HEK293 (cell line): ENCODE results near the gene RBFOX1.

Source experiments
- ZFP3 ChIP-seq: fragments of 450-650 bp; formaldehyde crosslinking; IDR thresholded peaks from 2 replicates; pipeline ENCODE4 v1.5.1; 2016; ENCODE audit warnings: low read depth, missing biosample characterization, missing genetic modification characterization
- ZNF530 ChIP-seq: fragments of 450-650 bp; formaldehyde crosslinking; IDR thresholded peaks from 2 replicates; pipeline ENCODE4 v1.5.1; 2016; ENCODE audit warnings: low read depth, missing biosample characterization, missing genetic modification characterization
- ZNF776 ChIP-seq: fragments of 450-650 bp; formaldehyde crosslinking; IDR thresholded peaks from 2 replicates; pipeline ENCODE4 v1.5.0; 2017; ENCODE audit warnings: missing biosample characterization, missing genetic modification characterization, borderline replicate concordance
- TF ChIP-seq, protein P1 (sequence below): sonication (generic); formaldehyde crosslinking; IDR thresholded peaks from 2 replicates; pipeline ENCODE4 v1.8.1; 2022; ENCODE audit warnings: mild to moderate bottlenecking, moderate library complexity, missing genetic modification reagents
- TF ChIP-seq, protein P2 (sequence below): fragments of 450-650 bp; formaldehyde crosslinking; IDR thresholded peaks from 2 replicates; pipeline ENCODE4 v1.5.1; 2016; ENCODE audit warnings: missing biosample characterization, missing genetic modification characterization

DNA sequence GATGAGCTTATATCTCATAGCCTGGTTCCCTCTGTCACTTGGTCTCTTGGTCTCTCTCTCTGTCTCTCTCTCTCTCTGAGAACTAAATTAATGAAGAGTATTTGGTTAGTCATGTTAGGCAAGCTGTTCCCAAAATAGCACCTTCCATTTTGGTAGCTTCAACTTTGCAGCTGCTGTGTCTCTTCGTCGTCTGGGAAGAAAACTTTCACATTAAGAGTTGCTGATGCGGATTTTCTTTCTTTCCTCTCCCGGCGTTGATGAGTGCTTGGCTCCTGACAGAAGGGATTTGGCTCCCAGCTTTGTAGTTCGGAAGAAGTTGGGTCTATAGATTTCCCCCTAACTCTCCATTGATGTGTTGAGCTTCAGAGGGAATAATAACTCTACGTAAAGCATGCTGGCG, at the start of gene RBFOX1:
- TF ChIP-seq, protein P1, sequence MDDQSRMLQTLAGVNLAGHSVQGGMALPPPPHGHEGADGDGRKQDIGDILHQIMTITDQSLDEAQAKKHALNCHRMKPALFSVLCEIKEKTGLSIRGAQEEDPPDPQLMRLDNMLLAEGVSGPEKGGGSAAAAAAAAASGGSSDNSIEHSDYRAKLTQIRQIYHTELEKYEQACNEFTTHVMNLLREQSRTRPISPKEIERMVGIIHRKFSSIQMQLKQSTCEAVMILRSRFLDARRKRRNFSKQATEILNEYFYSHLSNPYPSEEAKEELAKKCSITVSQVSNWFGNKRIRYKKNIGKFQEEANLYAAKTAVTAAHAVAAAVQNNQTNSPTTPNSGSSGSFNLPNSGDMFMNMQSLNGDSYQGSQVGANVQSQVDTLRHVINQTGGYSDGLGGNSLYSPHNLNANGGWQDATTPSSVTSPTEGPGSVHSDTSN (CRISPR knock-in tag), result no peak
- TF ChIP-seq ZNF776 (tag by site-specific recombination) (no peak), ZFP3 (tag by site-specific recombination) (no peak), ZNF530 (tag by site-specific recombination) (no peak)
- TF ChIP-seq, protein P2, sequence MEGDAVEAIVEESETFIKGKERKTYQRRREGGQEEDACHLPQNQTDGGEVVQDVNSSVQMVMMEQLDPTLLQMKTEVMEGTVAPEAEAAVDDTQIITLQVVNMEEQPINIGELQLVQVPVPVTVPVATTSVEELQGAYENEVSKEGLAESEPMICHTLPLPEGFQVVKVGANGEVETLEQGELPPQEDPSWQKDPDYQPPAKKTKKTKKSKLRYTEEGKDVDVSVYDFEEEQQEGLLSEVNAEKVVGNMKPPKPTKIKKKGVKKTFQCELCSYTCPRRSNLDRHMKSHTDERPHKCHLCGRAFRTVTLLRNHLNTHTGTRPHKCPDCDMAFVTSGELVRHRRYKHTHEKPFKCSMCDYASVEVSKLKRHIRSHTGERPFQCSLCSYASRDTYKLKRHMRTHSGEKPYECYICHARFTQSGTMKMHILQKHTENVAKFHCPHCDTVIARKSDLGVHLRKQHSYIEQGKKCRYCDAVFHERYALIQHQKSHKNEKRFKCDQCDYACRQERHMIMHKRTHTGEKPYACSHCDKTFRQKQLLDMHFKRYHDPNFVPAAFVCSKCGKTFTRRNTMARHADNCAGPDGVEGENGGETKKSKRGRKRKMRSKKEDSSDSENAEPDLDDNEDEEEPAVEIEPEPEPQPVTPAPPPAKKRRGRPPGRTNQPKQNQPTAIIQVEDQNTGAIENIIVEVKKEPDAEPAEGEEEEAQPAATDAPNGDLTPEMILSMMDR (tag by site-specific recombination), result no peak
